Neural progenitor cell (in vitro differentiated cells): ENCODE results near the gene SNX15. TPM values are rescaled to one million over a fixed set of nuclear protein-coding genes. Genes with fewer than 3 reads are reported as not detected.
A peak's percentile ranks its signal among the peaks of the same experiment; 100 is the strongest.

Source experiments
- DNase-seq: peaks from one replicate; pipeline ENCODE4 v3.0.0-alpha.2; 2016; ENCODE audit warnings: low spot score
- H2AFZ ChIP-seq: fragments of 200-600 bp; sonication (generic); replicated peaks from 2 replicates; pipeline ENCODE4 v1.6.1; 2016; ENCODE audit warnings: antibody characterized with exemption
- H3F3A ChIP-seq: fragments of 200-600 bp; sonication (generic); 2 replicates; pipeline ENCODE4 v1.6.1; 2016; ENCODE audit warnings: antibody characterized with exemption, low read depth
- H3K27ac ChIP-seq: fragments of 200-600 bp; sonication (generic); 2 replicates; pipeline ENCODE4 v1.5.1; 2016; ENCODE audit warnings: mild to moderate bottlenecking
- H3K27me3 ChIP-seq: fragments of 200-600 bp; sonication (generic); 2 replicates; pipeline ENCODE4 v1.6.1; 2016; ENCODE audit warnings: mild to moderate bottlenecking, moderate library complexity
- H3K36me3 ChIP-seq: fragments of 200-600 bp; sonication (generic); 2 replicates; pipeline ENCODE4 v1.5.1; 2016
- H3K4me1 ChIP-seq: fragments of 200-600 bp; sonication (generic); 2 replicates; pipeline ENCODE4 v1.6.1; 2016; ENCODE audit warnings: mixed run types
- H3K4me2 ChIP-seq: fragments of 200-600 bp; sonication (generic); 2 replicates; pipeline ENCODE4 v1.6.1; 2016
- H3K4me3 ChIP-seq: fragments of 200-600 bp; sonication (generic); 2 replicates; pipeline ENCODE4 v1.5.1; 2016
- H3K79me2 ChIP-seq: fragments of 200-600 bp; sonication (generic); 2 replicates; pipeline ENCODE4 v1.6.1; 2016; ENCODE audit warnings: low read depth
- H3K9ac ChIP-seq: fragments of 200-600 bp; sonication (generic); 2 replicates; pipeline ENCODE4 v1.6.1; 2016
- H3K9me3 ChIP-seq: fragments of 200-600 bp; sonication (generic); 2 replicates; pipeline ENCODE4 v1.5.1; 2016; ENCODE audit warnings: low read depth
- H4K20me1 ChIP-seq: fragments of 200-600 bp; sonication (generic); 2 replicates; pipeline ENCODE4 v1.6.1; 2016; ENCODE audit warnings: low read depth
- H3K27ac Mint-ChIP-seq: 3 replicates; pipeline ENCODE4 v1.8.0; 2021; ENCODE audit warnings: mixed read lengths
- H3K27me3 Mint-ChIP-seq: 2 replicates; pipeline ENCODE4 v1.8.0; 2022; ENCODE audit warnings: low read depth, mild to moderate bottlenecking, inconsistent platforms, moderate library complexity, mixed read lengths; ENCODE audit not compliant: insufficient read depth
- H3K36me3 Mint-ChIP-seq: 3 replicates; pipeline ENCODE4 v1.8.0; 2021; ENCODE audit warnings: mixed read lengths
- H3K4me1 Mint-ChIP-seq: 3 replicates; pipeline ENCODE4 v1.8.0; 2021; ENCODE audit warnings: mixed read lengths
- H3K4me3 Mint-ChIP-seq: 3 replicates; pipeline ENCODE4 v1.8.0; 2021; ENCODE audit warnings: mild to moderate bottlenecking, moderate library complexity, mixed read lengths
- H3K9me3 Mint-ChIP-seq: 3 replicates; pipeline ENCODE4 v1.8.0; 2020; ENCODE audit warnings: mixed read lengths
- EZH2 ChIP-seq: fragments of 200-600 bp; sonication (generic); IDR thresholded peaks from 2 replicates; pipeline ENCODE4 v1.6.1; 2017; ENCODE audit warnings: antibody characterized with exemption, mild to moderate bottlenecking, moderate library complexity
- EZH2phosphoT487 ChIP-seq: fragments of 200-600 bp; sonication (generic); IDR thresholded peaks from 2 replicates; pipeline ENCODE4 v1.6.1; 2017; ENCODE audit warnings: antibody characterized with exemption
- total RNA-seq: library from RNA; depleted of rRNA; stranded (reverse); fragments of >200 nt; gene quantifications from 2 replicates; pipeline ENCODE4 v1.2.3, GENCODE V29; 2015; ENCODE audit warnings: low replicate concordance
- TF ChIP-seq, protein P1 (sequence below): fragments of 200-600 bp; sonication (generic); IDR thresholded peaks from 2 replicates; pipeline ENCODE4 v1.5.1; 2017; ENCODE audit warnings: antibody characterized with exemption, mild to moderate bottlenecking

The SNX15 gene
- total RNA-seq, 1 donor from 2014 or later = 10.7 TPM

- H3K9me3 Mint-ChIP-seq = no peaks in the 10 kb centered on the region
- TF ChIP-seq EZH2phosphoT487 = no peak
- TF ChIP-seq EZH2 = no peak
- TF ChIP-seq, protein P1, sequence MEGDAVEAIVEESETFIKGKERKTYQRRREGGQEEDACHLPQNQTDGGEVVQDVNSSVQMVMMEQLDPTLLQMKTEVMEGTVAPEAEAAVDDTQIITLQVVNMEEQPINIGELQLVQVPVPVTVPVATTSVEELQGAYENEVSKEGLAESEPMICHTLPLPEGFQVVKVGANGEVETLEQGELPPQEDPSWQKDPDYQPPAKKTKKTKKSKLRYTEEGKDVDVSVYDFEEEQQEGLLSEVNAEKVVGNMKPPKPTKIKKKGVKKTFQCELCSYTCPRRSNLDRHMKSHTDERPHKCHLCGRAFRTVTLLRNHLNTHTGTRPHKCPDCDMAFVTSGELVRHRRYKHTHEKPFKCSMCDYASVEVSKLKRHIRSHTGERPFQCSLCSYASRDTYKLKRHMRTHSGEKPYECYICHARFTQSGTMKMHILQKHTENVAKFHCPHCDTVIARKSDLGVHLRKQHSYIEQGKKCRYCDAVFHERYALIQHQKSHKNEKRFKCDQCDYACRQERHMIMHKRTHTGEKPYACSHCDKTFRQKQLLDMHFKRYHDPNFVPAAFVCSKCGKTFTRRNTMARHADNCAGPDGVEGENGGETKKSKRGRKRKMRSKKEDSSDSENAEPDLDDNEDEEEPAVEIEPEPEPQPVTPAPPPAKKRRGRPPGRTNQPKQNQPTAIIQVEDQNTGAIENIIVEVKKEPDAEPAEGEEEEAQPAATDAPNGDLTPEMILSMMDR = no peak
- Histone ChIP-seq H4K20me1 (no peaks in the 10 kb centered on the region), H3K79me2 (peaks cover 46% of the 10 kb centered on the region), H3K27ac (no peak overlapping the region), H3K36me3 (peaks cover 4% of the 10 kb centered on the region), H3K4me2 (peak overlapping the region; percentile 96), H3K4me1 (peaks cover 14% of the 10 kb centered on the region), H3K4me3 (no peak overlapping the region), H3F3A (peaks cover 12% of the 10 kb centered on the region), H2AFZ (no peak overlapping the region), H3K9ac (no peak overlapping the region), H3K9me3 (no peaks in the 10 kb centered on the region), H3K27me3 (no peaks in the 10 kb centered on the region)
- peak overlapping the region; percentile 98 for H3K4me3 Mint-ChIP-seq
- peaks cover 11% of the 10 kb centered on the region for H3K36me3 Mint-ChIP-seq
- H3K27me3 Mint-ChIP-seq = peaks cover 9% of the 10 kb centered on the region
- peaks cover 23% of the 10 kb centered on the region for H3K4me1 Mint-ChIP-seq
- DNase-seq = no peak
- H3K27ac Mint-ChIP-seq = no peak overlapping the region
Observed at GRCh38 chr11:65085446-65085845, 58.2 kb downstream of the SNX15 start.

- peaks cover 14% of the 10 kb centered on the region for H3K4me1 ChIP-seq
- no peak overlapping the region for H2AFZ ChIP-seq
- H3K4me3 ChIP-seq = no peak overlapping the region
- peaks cover 32% of the 10 kb centered on the region for H3K79me2 ChIP-seq
- H3K36me3 Mint-ChIP-seq = peaks cover 6% of the 10 kb centered on the region
- no peak overlapping the region for H3K27ac Mint-ChIP-seq
- no peak overlapping the region for H3K27ac ChIP-seq
- peaks cover 23% of the 10 kb centered on the region for H3K4me1 Mint-ChIP-seq
- H3K4me3 Mint-ChIP-seq = peak overlapping the region; percentile 48
- no peaks in the 10 kb centered on the region for H3K9me3 Mint-ChIP-seq
- no peak overlapping the region for H3K4me2 ChIP-seq
- no peak for DNase-seq
- TF ChIP-seq EZH2 (no peak), EZH2phosphoT487 (no peak)
- TF ChIP-seq, protein P1 = no peak
- H3K9ac ChIP-seq = no peak overlapping the region
- no peaks in the 10 kb centered on the region for H3K27me3 ChIP-seq
- no peaks in the 10 kb centered on the region for H3K36me3 ChIP-seq
- H3K27me3 Mint-ChIP-seq = peaks cover 9% of the 10 kb centered on the region
- H4K20me1 ChIP-seq = no peaks in the 10 kb centered on the region
- peaks cover 8% of the 10 kb centered on the region for H3F3A ChIP-seq
- no peaks in the 10 kb centered on the region for H3K9me3 ChIP-seq
Observed at GRCh38 chr11:65086809-65087208, 59.6 kb downstream of the SNX15 start.

DNA sequence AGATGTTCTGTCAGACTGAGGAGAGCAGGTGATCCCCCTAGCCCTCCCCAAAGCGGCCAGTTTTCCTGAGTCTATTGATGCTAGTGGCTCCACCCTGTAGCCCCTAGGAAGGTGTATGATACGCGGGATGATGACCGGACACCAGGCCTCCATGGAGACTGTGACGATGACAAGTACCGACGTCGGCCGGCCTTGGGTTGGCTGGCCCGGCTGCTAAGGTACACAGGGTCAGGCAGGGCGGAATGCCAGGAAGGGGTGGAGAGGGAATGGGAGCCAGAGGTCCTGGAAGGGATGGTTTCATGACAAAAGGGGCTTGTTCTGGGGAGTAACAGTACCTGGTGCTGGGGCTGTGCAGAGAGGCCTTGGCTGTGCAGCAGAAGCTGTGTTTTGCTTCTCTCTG lies 60.0 kb downstream of the SNX15 start:
- H3K4me1 Mint-ChIP-seq = peaks cover 20% of the 10 kb centered on the region
- Histone ChIP-seq H3K36me3 (no peaks in the 10 kb centered on the region), H3K9me3 (no peaks in the 10 kb centered on the region), H3K27me3 (no peaks in the 10 kb centered on the region), H3K4me1 (peaks cover 14% of the 10 kb centered on the region), H3K4me2 (no peak overlapping the region), H2AFZ (no peak overlapping the region), H3K27ac (no peak overlapping the region), H3K79me2 (peaks cover 28% of the 10 kb centered on the region), H3K4me3 (no peak overlapping the region), H3F3A (peaks cover 8% of the 10 kb centered on the region), H4K20me1 (no peaks in the 10 kb centered on the region), H3K9ac (no peak overlapping the region)
- no peaks in the 10 kb centered on the region for H3K9me3 Mint-ChIP-seq
- TF ChIP-seq EZH2 (no peak), EZH2phosphoT487 (no peak)
- TF ChIP-seq, protein P1 = no peak
- peaks cover 9% of the 10 kb centered on the region for H3K27me3 Mint-ChIP-seq
- no peak for DNase-seq
- H3K36me3 Mint-ChIP-seq = peaks cover 6% of the 10 kb centered on the region
- H3K27ac Mint-ChIP-seq = no peak overlapping the region
- H3K4me3 Mint-ChIP-seq = peak overlapping the region; percentile 48
